GM23248 (cell line): ENCODE results near the gene NCOA1.

Experiments used
- EZH2 ChIP-seq: fragments of 200-600 bp; sonication (generic); IDR thresholded peaks from 2 replicates; pipeline ENCODE4 v1.6.1; 2018; ENCODE audit warnings: antibody characterized with exemption, mild to moderate bottlenecking; ENCODE audit not compliant: insufficient read depth, poor library complexity, severe bottlenecking
- EZH2phosphoT487 ChIP-seq: fragments of 200-600 bp; sonication (generic); IDR thresholded peaks from 2 replicates; pipeline ENCODE4 v1.6.1; 2018; ENCODE audit warnings: antibody characterized with exemption, moderate library complexity, mild to moderate bottlenecking, low read depth; ENCODE audit not compliant: insufficient read depth

GRCh38 chr2:24542269-24542872 lies 51.3 kb downstream of the NCOA1 start:
- TF ChIP-seq EZH2phosphoT487 (no peak), EZH2 (no peak)
